ENCODE measurements around the gene ING1.

Gene ING1

GRCh38 chr13:110683203-110683883 lies 30.2 kb upstream of the ING1 start:
- CTCF ChIA-PET = interaction anchor here (0.8 to 1.2 kb wide), 5 partner anchors 18 to 188 kb away, joined by 3 read pairs; no protein-coding TSS in a partner anchor
- DNase-seq (ENCODE audit: extremely low spot score) = no peak
- POLR2A ChIA-PET = interaction anchor here (0.9 to 1.0 kb wide), 2 partner anchors 29 to 32 kb away, joined by 5 to 7 read pairs; no protein-coding TSS in a partner anchor
- no peak for TF ChIP-seq CTCF (IDR thresholded peaks at IDR 0.05; ENCODE audit: control extremely low read depth, extremely low read depth, low read depth, missing control alignments)

DNA sequence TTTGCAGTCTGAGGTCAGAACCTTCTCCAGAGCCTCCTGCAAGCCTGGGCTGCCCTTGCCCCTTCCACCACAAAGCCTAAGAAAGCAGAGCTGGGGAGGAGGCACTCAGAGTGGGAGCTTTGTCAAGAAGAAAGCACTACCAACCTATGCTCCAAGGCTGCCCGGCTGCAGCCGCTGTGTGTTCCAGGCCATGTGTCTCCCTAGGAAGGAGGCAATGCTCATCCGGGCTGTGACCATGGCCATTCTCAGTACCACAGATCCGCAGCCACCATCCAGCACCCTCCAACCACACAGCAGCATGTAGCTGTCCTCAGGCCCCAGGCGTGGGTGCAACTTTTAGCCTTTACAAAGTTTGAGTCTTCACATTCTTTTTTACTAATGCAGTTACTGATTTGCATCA lies 29.6 kb upstream of the ING1 start:
- no peak for TF ChIP-seq CTCF (IDR thresholded peaks at IDR 0.05; ENCODE audit: control extremely low read depth, extremely low read depth, low read depth, missing control alignments)
- CTCF ChIA-PET = interaction anchor here (0.8 to 1.2 kb wide), 5 partner anchors 18 to 134 kb away, joined by 3 read pairs; no protein-coding TSS in a partner anchor
- POLR2A ChIA-PET = interaction anchor here (0.6 kb wide), 1 partner anchor 63 kb away, joined by 4 read pairs; no protein-coding TSS in a partner anchor
- DNase-seq (ENCODE audit: extremely low spot score) = no peak

DNA sequence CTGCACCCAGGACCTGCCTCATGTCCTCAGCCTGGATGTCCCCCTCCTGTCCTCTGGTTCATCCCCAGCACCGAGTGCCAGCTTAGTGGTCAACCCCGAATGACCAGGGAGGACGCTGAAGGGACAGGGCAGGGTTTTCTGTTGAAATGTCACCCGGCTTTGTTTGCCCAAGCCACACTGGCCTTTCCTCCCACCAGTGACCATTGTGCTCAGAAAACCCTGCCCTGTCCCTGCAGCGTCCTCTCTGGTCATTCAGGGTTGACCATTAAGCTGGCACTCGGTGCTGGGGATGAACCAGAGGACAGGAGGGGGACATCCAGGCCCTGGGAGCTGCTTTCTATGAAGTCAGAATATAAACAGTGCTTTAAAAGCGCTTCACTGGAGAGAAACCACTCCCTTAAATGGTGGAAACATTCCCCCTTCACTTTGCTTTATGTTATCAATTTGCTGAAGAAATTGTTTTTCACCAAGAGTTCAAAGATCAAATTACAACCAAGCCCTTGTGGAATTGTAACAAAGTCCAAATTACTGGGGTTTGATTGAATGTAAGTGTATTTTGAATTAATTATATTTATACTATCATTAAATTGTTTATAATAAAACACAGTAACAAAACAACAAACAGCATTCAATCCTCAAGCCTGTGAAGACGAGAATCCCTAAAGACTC lies 29.0 kb upstream of the ING1 start:
- TF ChIP-seq CTCF (IDR thresholded peaks at IDR 0.05; ENCODE audit: control extremely low read depth, extremely low read depth, low read depth, missing control alignments) = no peak
- DNase-seq (ENCODE audit: extremely low spot score) = no peak
- CTCF ChIA-PET = interaction anchor here (1.0 to 1.2 kb wide), 4 partner anchors 17 to 133 kb away, joined by 3 read pairs; no protein-coding TSS in a partner anchor
- POLR2A ChIA-PET = interaction anchor here (0.6 kb wide), 1 partner anchor 64 kb away, joined by 4 read pairs; no protein-coding TSS in a partner anchor

DNA sequence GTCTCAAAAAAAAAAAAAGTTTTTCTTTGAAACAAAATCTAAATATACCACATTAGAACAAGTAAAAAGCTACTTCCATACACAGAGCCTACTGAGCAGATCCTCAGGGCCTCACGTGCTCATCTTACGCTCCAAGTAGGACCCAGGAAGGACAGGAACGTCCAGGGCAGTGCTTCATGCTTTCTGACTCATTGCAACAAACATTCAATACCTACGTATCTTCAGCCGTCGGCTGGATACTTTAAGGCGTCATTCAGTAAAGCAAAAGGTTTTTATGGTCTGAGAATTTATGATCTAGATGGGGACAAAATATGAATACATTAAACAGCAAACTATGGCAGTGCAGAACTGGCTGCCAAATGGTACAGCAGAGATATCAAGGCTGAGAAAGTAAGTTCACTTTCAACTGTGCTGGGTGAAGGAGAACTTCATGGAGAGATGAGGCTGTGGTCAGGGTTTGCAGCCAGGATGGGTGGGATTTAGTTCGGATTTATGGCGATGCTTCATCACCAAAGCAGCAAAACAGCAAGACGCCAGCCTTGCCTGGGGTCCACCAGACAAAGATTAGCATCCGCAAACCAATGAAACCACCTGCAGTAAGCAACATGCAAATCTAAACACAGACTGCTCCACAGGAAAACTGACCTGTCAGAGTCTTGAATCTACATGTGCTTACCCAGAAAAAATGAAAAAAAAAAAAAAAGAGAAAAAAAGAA lies 28.0 kb upstream of the ING1 start:
- DNase-seq (ENCODE audit: extremely low spot score) = no peak
- TF ChIP-seq CTCF (IDR thresholded peaks at IDR 0.05; ENCODE audit: control extremely low read depth, extremely low read depth, low read depth, missing control alignments) = no peak
- CTCF ChIA-PET = no interaction called here
- POLR2A ChIA-PET = no interaction called here

DNA sequence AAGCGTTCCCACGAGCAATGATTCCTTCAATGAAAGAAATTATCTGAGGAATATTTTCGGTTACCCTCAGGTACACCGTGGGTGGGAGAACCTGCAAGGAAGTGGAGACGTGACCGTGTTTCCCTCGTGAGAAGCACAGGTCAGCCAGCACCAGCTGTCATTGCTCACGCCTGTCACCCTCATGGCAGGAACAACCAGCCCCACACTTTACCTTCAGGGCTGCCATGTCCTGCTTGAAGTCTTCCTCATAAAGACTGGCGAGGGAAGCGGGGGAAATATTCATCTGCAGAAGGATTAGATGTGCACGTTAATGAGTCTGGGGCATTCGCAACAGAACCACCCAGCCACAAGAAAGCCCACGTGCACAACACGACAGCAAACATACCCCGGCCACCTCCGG lies 25.8 kb upstream of the ING1 start:
- CTCF ChIA-PET = no interaction called here
- no peak for DNase-seq (ENCODE audit: extremely low spot score)
- no peak for TF ChIP-seq CTCF (IDR thresholded peaks at IDR 0.05; ENCODE audit: control extremely low read depth, extremely low read depth, low read depth, missing control alignments)
- POLR2A ChIA-PET = no interaction called here

DNA sequence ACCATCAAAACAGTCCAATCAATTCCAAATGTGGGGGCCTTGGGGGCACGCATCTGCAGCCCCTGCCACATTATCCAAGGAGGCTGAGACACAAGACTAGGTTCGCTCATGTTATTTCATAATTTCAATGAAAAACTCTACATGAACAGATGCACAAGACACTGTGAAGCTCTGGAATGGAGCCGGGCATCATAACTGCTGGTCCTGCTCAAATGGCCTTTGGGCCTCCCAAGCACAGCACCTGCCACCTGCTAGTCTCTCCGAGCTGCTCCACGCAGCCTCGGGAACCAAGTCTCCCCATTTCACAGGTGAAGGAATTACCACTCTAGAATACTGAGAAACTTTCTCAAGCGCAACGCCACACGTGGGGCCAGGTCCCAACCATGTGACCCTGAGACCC lies 24.5 kb upstream of the ING1 start:
- ChIA-PET POLR2A (no interaction called here), CTCF (interaction anchor here (0.9 to 2.2 kb wide), 4 partner anchors 10 to 95 kb away, joined by 3 to 7 read pairs (median 3); no protein-coding TSS in a partner anchor)
- DNase-seq (ENCODE audit: extremely low spot score) = no peak
- no peak for TF ChIP-seq CTCF (IDR thresholded peaks at IDR 0.05; ENCODE audit: control extremely low read depth, extremely low read depth, low read depth, missing control alignments)
